ENCODE data around the gene SKIC2.

The SKIC2 gene

GRCh38 chr6:31945507-31946369 lies 13.2 kb upstream of the SKIC2 start, which contains the start of gene CFB:
Gene CFB (plus strand): TSS chr6:31946095. CDS start chr6:31946222, 127 bp downstream.
- FAIRE-seq, result no peak

GRCh38 chr6:31946370-31946885 lies 12.5 kb upstream of the SKIC2 start:
- no peak for FAIRE-seq

GRCh38 chr6:31947070-31947675 lies 11.8 kb upstream of the SKIC2 start:
- no peak for FAIRE-seq

GRCh38 chr6:31947864-31948263 lies 11.1 kb upstream of the SKIC2 start:
- FAIRE-seq, result no peak

GRCh38 chr6:31948306-31948705 lies 10.7 kb upstream of the SKIC2 start:
- FAIRE-seq, result no peak

- FAIRE-seq, result no peak
These were observed 10.1 kb upstream of the SKIC2 start for GRCh38 chr6:31948753-31949413.

- FAIRE-seq, result no peak
These were observed 8.9 kb upstream of the SKIC2 start for GRCh38 chr6:31949926-31950548.

GRCh38 chr6:31952140-31952805 lies 6.7 kb upstream of the SKIC2 start:
- no peak for FAIRE-seq

GRCh38 chr6:31952890-31953289 lies 6.1 kb upstream of the SKIC2 start:
- FAIRE-seq, result no peak

- FAIRE-seq, result no peak
These were observed 4.5 kb upstream of the SKIC2 start for GRCh38 chr6:31954511-31954910.

GRCh38 chr6:31956796-31957195 lies 2.2 kb upstream of the SKIC2 start:
- no peak for FAIRE-seq

GRCh38 chr6:31958412-31958740 lies 599 bp upstream of the SKIC2 start:
- no peak for FAIRE-seq

GRCh38 chr6:31961616-31962015 lies 2.6 kb downstream of the SKIC2 start:
- FAIRE-seq, result no peak

- no peak for FAIRE-seq
These were observed 4.9 kb downstream of the SKIC2 start for GRCh38 chr6:31963921-31964320.

GRCh38 chr6:31965700-31966099 lies 6.7 kb downstream of the SKIC2 start:
- FAIRE-seq, result no peak

GRCh38 chr6:31966506-31966905 lies 7.5 kb downstream of the SKIC2 start:
- FAIRE-seq, result no peak

GRCh38 chr6:31966997-31967925 lies 8.3 kb downstream of the SKIC2 start:
- no peak for FAIRE-seq

GRCh38 chr6:31967926-31968320 lies 8.9 kb downstream of the SKIC2 start:
- FAIRE-seq, result no peak

- no peak for FAIRE-seq
These were observed 9.4 kb downstream of the SKIC2 start for GRCh38 chr6:31968326-31968725.

GRCh38 chr6:31968791-31969711 lies 10.1 kb downstream of the SKIC2 start:
- no peak for FAIRE-seq

Data from G401.6 (cell line).